HG03378 (cell line): ENCODE data around the gene BRINP1.

Source experiments
- ATAC-seq: cut with Tn5 transposase; IDR thresholded peaks from one replicate; pipeline ENCODE4 v1.9.1; 2021; ENCODE audit warnings: mild to moderate bottlenecking, moderate library complexity; ENCODE audit not compliant: unreplicated experiment

Gene BRINP1

DNA sequence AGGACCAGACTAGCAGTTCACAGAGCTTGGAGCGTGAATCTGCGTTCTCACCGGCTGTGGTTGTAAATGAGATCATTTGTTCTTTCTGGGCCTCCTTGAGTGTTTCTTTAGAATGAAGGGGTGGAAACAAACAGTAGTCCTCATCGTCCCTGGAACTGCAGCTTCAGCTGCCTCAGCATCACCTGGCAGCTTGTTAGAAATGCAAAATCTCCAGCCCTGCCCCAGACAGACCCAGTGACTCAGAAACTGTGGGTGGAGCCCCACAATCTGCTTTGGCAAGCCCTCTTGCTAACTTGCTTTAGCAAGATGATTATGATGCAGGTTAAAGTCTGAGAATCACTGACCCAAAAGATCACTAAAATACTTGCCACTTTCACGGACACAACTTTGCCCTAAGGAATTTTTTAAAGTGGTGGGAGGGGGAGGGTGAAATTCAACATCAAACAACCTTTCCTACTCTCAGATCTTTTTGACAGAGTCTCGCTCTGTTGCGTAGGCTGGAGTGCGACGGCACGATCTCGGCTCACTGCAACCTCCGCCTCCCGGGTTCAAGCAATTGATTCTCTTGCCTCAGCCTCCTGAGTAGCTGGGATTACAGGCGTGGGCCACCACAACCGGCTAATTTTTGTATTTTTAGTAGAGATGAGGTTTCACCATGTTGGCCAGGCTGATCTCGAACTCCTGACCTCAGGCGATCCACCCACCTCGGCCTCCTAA is 86.0 kb downstream of the BRINP1 start:
- ATAC-seq: no peak

DNA sequence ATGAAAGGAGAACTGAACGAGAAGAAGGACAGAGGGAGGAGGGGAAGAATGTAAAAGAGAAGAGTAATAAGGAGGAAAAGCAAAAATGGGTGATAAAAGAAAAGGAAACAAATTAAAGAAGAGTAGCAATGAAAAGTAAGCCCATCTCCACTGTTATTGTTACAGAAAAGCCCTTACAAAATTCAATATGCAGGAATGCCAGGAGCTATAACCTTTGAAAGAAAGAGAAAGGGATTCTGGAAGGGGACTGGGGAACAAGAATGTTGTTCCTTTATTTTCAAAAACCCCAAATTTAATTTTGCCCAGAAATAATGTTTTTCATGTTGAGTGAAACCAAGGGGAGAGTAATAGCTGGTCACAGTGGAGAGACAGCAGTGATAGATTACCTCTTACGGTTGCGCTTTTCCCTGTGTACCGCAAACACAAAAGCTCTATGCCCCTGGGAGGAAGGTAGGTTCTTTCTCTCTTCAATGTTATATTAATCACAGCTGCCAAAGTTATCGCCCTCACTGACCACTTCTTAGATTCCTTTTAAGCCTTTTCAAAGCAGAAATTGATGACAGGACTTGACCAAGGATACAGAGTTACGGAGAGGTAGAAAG is 86.7 kb downstream of the BRINP1 start:
- ATAC-seq: no peak

DNA sequence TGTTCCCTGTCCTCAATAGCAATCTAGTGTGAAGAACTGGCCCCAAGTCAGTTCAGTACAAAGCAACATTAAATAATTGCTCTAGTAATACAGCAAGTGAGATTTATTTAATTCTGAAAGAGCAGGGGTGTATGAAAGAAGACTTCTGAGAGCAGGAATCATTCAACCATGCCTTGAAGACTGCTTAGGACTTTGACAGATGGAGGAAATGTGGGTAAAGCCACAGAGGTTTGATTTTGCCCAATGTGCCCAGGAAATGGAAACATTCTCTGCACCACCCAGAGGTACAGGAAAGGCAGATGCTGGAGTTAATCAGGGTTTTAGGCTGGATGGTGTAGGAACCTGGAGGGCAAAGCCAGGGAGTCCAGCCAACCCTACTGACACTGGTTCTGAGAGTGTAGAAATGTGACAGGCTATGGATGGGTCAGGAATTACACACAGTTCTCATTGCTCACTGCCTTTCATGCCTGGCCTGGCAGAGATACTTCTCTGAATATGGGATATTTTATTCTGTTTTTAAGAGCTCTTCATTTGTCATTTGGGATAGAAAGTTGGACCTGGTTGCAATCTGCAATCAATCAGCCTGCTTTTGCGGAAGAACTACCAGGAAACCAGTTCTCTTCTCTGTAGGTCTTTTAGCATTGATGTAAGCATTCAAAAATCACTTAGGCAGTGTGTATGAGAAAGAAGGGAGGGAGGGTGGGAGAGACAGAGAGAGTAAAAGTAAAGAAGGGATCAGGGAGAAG is 88.3 kb downstream of the BRINP1 start:
- ATAC-seq: no peak

DNA sequence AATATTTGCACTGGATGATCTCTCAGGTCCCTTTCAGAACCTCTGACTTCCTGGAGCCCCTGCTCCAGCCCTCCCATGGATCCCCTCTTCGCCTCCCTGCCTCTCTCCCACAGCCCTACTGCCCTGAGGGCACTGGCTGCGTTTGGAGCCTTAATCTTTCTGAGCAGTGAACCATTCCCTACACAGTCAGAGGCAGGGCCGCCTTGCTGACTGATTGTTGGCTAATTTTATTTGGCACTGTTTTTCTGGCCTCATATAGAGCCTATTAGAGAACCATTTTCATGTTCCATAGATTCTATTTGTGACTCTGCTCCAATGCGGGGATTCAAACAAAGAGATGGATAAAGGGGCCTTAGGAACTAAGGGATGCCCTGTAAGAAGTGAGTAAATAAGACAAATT is 91.1 kb downstream of the BRINP1 start:
- no peak for ATAC-seq

DNA sequence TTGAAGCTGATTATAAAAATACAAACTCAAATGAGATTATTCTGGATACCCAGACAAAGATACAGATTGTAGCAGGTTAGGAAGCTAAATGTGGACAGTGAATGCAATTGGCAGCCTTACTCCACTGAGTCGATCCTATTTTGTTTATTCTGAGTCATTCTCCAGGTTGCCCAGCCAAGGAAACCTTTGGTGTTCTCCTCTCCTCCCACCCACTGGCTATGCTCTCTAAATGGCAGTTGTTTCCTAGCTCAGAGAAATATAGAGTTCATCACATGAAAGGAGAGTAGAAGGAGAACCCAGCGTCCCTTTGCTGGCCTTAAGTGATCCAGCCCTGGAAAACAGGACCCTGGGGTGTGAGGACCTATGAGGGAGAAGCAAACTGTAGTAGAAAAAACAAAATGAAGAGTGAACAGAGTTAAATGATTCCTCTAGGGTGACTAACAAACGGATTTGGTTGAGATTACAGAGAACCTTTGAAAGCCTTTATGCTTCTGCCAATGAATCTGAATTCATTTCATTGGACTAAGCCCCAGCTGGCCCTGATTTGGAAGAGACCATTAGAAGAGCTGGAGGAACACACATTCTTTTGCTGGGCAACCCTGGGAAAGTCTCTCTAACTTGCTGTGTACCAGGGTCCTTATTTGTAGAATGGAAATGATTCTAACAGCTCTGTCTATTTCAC is 95.1 kb downstream of the BRINP1 start:
- ATAC-seq: no peak

DNA sequence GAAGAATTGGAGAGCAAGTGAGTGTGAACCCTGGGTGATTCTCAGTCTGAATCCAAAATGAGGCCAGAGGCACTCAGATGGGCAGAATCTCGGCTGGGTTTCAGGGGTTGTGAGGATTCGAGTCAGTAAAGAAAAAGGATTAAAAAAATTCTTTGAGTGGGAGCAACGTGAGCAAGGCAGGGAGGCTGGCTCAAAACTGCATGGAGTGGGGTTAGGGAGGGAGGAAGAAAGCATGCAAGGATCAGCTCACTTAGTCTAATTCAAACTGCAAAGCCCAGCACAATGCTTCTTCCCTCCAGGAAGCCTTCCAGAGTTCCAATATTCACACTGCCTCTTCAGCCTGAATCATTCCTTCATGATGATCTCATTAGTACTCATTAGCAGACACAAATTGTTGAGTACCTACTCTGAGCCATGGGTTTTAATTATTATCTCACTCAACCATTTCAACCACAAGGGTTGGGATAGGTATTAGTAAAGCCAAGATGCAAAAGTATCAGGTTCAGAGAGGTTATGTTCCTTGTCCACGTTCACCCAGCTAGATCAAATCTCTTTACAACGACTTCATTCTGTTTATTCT is 95.8 kb downstream of the BRINP1 start:
- ATAC-seq: no peak

DNA sequence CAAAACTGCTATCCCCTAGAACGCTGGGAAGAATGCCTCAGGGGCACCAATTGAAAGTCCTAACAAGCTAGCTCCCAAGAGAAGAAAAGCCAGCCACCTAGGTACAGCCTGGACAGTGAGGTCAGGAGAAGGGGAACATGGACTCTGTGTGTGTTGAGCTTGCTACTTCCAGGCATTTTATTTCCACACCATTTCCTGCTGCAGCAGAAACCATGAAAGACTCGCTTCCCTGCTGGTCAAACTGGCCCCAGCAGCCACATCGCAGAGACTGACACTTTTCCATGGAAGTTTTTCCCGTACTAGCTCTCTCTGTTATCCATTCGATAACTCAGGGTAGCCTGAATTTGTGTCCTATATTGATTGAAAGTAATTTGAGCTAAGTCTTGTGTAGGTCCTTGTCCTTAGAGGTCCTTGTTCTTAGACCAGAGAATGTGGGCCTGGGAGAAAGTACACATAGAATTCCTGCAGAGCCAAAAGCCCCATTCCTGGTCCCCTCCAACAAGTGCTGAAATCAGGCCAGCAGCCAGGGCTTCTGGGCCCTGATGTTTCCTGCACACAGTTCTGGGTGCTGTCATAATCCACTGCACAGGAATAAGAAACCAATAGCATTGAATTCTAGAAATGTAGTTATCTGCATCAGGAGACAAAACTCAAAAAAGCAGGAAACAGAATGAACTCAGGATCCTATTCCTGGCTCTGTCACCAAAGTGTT is 96.6 kb downstream of the BRINP1 start:
- no peak for ATAC-seq

DNA sequence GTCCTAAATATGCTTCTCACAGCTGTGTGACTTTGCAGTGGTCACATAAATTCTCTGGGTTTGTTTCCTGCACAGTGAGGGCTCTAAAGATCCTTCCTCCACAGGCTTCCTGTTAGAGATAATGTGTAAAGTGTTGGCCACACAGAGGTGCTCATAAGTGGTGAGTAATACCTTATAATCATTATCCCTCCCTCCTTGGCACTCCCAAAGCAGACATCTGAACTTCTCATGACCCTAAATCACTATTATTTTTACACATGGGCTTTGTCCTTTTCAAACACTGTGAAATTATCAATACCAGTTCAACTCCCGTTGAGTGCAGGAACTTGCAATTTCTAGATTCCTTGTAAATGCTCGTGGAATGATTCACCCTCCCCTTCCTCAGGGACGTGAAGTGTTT is 100.2 kb downstream of the BRINP1 start:
- no peak for ATAC-seq

DNA sequence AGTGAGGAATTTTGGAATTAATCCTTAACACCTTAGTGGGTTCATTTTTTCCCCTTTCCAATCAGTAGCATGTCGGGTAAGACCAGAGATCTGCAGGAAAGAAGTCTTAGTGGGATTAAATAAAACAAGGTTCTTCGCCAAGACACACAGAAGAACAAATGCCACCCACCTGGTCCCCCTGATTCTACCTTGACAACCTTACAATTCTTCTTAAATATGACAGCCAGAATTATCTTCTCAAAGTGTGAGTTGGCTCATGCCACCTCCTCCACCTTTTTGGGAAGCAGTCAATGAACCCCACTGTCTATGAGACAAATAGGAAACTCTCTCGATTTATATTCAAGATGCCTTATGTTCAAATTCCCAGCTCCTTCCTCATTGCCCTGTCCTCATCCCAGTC is 105.1 kb downstream of the BRINP1 start:
- no peak for ATAC-seq

DNA sequence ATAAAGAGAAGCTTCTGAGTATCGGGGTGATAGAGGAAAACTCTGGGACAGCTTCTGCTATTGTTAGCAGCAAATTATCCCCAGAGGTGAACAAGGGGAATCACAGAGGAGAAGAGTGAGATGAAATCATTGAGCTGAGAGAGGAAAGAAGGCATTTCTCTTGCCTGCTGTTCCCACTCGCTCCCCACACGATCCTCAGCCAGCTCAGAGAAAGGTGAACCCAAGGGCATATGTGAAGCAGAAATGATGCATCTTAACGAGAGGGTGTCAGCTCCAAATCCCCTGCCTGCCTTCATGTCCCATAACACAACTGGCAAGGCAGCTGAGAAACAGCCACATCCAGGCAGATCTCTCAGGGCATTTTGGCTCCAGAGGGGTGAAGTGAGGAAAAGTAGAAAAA is 111.6 kb downstream of the BRINP1 start:
- ATAC-seq: no peak

DNA sequence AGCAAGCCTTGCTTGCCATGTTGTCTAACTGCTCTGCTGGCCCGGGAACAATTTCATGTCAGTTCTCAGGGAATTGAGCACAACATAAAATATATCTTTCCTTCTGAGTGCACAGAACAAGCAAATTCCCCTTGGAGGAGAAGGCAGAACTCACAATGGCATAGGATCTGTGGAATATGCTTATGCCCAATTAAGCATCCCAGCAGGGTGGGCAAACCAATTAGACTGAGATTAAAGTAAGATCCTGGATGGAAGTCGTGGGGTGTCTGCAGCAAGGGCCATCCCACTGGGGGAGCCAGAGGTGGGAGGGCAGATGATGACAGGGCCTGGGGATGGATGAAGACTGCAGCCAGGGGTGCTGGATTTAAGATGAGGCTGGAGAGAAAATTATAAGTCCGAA is 114.1 kb downstream of the BRINP1 start:
- ATAC-seq: no peak

DNA sequence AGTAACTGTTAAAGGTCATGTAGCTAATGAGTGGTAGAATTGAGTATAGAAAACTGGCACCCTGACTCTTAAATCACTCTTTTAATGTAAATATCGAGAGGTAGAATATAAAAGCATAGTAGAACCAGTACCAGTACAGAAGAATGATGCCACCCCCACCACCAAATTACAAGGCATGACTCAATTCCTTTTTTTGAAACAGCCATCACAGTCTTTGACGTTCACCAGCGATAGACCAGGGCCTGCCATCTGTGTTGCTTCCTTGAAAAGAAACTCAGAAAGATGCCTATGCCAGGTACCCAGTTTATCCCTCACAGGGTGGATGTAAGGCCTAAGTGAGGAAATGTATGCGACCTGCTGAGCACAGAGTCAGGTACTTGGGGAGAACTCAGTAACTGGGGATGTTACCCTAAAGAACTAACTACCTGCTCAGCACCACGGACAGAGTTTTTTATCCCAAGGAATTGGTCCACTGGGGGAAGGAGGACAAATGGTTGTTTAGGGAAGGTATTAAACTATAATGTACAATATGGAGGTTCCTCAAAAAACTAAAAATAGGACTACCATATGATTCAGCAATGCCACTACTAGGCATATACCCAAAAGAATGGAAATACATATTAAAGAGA is 116.5 kb downstream of the BRINP1 start:
- no peak for ATAC-seq

DNA sequence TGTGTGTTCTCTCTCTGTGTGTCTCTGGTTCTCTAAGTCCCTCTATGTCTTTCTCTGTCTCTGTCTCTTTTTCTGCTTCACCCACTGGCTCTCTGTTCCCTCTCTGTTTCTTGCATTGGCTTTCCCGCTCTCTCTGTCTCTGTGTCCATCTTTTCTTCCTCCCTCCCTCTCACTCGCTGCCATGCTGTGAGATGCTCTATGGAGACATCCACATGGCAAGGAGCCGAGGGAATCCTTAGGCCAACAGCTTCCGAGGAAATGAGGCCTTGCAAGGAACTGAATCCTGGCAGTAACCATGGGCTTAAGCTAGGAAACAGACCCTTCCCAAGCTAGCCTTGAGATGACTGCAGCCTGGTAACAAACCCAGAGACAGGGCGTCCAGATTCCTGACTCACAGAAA is 117.3 kb downstream of the BRINP1 start:
- ATAC-seq: no peak

DNA sequence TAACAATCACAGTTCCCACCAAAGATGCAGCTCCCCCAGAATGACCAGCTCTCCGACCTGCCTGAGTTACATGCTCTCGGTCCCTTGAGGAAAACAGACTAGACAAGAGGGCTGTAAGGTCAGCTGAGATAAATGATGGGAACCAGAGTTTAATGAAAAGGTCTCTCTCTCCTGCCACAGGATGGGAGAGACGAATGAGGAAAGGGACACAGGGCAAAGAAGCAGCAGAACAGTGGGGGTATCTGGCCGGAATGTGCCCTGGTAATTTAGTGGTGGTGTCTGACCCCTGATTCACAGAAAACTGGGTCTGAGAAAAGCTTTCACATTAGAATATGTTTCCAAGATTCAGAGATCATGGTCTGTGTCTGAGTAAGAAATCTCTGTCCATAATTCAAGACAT is 118.5 kb downstream of the BRINP1 start:
- no peak for ATAC-seq

DNA sequence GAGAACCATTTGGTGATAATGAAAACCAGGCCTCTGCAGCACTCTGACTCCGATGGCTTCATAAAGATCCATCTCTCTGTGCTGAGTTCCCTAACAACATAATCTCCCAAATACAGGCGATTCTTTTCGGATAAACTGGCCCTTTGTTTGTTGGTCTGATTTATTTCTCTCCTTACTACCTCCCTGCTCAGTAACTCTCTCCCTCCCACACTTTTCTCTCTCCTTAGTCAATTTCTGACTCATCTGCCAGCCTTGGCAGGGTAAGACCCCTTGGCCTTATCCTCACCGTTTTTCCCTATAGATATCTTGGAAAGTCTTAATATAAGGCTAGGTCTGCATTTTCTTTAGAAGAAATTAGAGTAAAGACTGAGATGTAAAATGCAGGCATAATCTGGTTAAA is 128.7 kb downstream of the BRINP1 start:
- no peak for ATAC-seq

DNA sequence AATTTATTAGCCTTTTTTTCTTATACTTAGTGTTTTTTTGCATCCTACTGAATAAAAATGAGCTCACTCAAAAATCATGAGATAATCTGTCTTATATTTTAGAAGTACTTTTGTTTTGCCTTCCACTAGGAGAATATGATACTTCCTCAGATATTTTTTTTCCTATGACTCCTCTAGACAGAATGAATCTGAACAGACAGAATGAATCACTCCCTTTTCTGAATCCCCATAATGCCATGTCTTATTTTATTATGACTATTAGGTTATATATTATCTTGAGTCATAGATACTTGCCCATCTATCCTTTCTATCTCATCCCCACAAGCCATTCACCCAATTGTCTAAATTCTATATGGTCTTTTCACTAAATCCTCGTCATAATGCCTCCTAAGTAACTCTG is 134.6 kb downstream of the BRINP1 start:
- no peak for ATAC-seq

DNA sequence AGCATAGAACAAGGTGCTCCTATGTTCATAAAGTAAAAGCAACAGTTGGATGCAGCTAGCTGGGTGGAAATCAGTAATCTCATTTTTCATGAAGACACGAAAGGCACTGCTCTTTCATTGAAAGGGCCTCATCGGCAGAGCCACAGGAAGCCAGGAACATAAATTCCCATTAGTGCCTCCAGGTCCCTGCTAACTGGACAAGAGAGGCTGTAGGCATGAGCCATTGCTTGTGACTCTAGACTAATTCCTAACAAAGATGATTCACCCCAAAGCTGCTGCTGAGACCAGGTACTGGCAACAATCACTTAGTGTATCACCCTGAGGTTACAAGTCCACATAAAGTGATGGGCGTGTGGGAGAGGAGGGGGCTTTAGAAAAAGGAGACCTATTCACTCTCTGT is 141.8 kb downstream of the BRINP1 start:
- no peak for ATAC-seq

DNA sequence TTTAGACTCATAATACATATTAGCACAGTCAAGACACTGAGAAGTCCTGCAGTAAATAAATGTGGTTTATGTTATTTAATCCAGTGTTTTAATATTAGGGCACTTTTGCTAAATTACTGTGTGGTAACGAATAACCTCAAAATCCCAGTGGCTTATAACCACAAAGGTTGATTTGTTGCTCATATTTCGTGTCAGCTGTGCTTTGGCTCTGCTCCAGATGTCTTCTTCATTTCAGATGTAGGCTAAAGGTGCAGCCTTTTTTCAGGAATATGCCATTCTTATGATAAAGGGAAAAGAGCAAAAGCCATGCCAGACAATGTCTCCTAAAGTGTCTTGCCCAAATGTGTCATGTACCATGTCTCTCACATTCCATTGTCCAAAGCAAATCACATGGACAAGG is 144.8 kb downstream of the BRINP1 start:
- no peak for ATAC-seq

DNA sequence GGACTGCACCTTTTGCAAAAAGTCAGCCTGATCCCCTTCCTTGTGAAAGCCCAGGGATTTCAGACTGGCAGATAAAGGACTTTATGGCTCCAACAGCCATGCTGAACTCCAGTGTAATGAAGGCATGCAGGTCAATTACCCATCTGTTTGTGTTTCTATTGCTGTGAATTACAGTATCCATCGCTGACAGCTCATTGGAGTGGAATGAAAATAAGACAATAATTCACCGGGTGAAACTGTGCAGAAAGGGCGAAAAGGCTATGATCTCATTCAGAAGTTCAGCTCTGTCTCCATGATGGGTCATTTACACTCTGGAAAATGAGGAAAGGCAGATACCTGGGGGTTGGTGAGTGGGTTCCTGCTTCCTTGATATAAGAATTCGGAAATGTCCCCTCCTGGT is 148.0 kb downstream of the BRINP1 start:
- ATAC-seq: no peak

DNA sequence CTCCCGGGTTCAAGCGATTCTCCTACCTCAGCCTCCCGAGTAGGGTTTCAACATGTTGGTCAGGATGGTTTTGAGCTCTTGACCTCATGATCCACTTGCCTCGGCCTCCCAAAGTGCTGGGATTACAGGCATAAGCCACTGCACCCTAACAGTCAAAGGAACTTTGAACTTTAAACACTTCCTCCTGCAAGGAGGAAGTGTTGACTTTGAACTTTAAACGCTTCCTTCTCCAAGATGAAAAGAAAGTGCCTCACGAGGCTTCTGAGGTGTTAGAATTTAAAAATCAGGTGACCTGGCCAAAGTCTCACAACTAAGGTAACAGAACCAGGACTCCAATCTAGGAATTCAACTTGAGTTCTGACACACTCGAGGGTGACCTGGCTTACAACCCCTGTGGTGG is 150.9 kb downstream of the BRINP1 start:
- no peak for ATAC-seq
